GM18499 (cell line): ENCODE data around the gene NOL4L.
"Not testable (repeated sequence)": the region's sequence is repeated elsewhere in the genome, so short reads cannot be mapped to it uniquely, and the experiment has no call there.

Experiments
- ATAC-seq: cut with Tn5 transposase; IDR thresholded peaks from one replicate; pipeline ENCODE4 v1.9.1; 2021; ENCODE audit warnings: moderate number of reproducible peaks; ENCODE audit not compliant: insufficient read depth, unreplicated experiment

Gene NOL4L

GRCh38 chr20:32599783-32600340 is 14.7 kb upstream of the NOL4L start:
- no peak for ATAC-seq

- no peak for ATAC-seq
These were observed 13.5 kb upstream of the NOL4L start for GRCh38 chr20:32598606-32599005.

GRCh38 chr20:32597714-32598113 is 12.6 kb upstream of the NOL4L start:
- no peak for ATAC-seq

GRCh38 chr20:32596681-32597252 is 11.6 kb upstream of the NOL4L start:
- no peak for ATAC-seq

- no peak for ATAC-seq
These were observed 10.0 kb upstream of the NOL4L start for GRCh38 chr20:32595143-32595542.

- not testable (repeated sequence) for ATAC-seq
These were observed 9.5 kb upstream of the NOL4L start for GRCh38 chr20:32594669-32595068.

- ATAC-seq, result no peak
These were observed 9.1 kb upstream of the NOL4L start for GRCh38 chr20:32594204-32594603.

- ATAC-seq, result not testable (repeated sequence)
These were observed 7.5 kb upstream of the NOL4L start for GRCh38 chr20:32592616-32593015.

- ATAC-seq, result no peak
These were observed 6.9 kb upstream of the NOL4L start for GRCh38 chr20:32592022-32592421.

GRCh38 chr20:32589769-32590168 is 4.6 kb upstream of the NOL4L start:
- ATAC-seq, result no peak

- ATAC-seq, result no peak
These were observed 4.1 kb upstream of the NOL4L start for GRCh38 chr20:32589256-32589655.

- ATAC-seq, result no peak
These were observed 2.9 kb upstream of the NOL4L start for GRCh38 chr20:32588040-32588439.

- no peak for ATAC-seq
These were observed 1.2 kb upstream of the NOL4L start for GRCh38 chr20:32586291-32586690.

- no peak for ATAC-seq
These were observed 524 bp upstream of the NOL4L start for GRCh38 chr20:32585586-32586127.

- ATAC-seq, result no peak
These were observed 1.5 kb downstream of the NOL4L start for GRCh38 chr20:32583581-32584070.

GRCh38 chr20:32582659-32583580 is 2.2 kb downstream of the NOL4L start:
- ATAC-seq, result no peak

- ATAC-seq, result no peak
These were observed 3.1 kb downstream of the NOL4L start for GRCh38 chr20:32581839-32582658.

GRCh38 chr20:32580970-32581838 is 3.9 kb downstream of the NOL4L start:
- ATAC-seq, result no peak
